Right lobe of liver (tissue), 6 donors: Measurements from ENCODE around the gene NAGS. TPM values are rescaled to one million over a fixed set of nuclear protein-coding genes. Genes with fewer than 3 reads are reported as not detected.

ENCODE experiments used
- ATAC-seq, 4 donors: fragments of 200-7000 bp; cut with Tn5 transposase; one replicate each; pipeline ENCODE4 v1.9.1; 2020; ENCODE audit warnings: mild to moderate bottlenecking in 4 of 4, moderate library complexity in 4 of 4
- DNase-seq, 3 donors: peaks; one replicate each; pipeline ENCODE4 v3.0.0-alpha.2; 2020
- H3K27ac ChIP-seq, 3 donors: fragments of 200-600 bp; one replicate each; pipeline ENCODE4 v1.8.0; 2022
- H3K27me3 ChIP-seq, 2 donors: fragments of 200-600 bp; one replicate each; pipeline ENCODE4 v1.8.0; 2022
- H3K36me3 ChIP-seq, 4 donors: fragments of 200-600 bp; sonication (generic) in 1 of 4; one replicate each; pipeline versions ENCODE4 v1.5.1 to v1.8.0; 2017 to 2022; ENCODE audit warnings: control low read depth in 1 of 4
- H3K4me1 ChIP-seq, 4 donors: fragments of 200-600 bp; sonication (generic) in 1 of 4; one replicate each; pipeline versions ENCODE4 v1.5.1 to v1.8.0; 2017 to 2022; ENCODE audit warnings: control low read depth in 1 of 4
- H3K4me3 ChIP-seq, 3 donors: fragments of 200-600 bp; one replicate each; pipeline ENCODE4 v1.8.0; 2022
- H3K9me3 ChIP-seq, 4 donors: fragments of 200-600 bp; sonication (generic) in 1 of 4; one replicate each; pipeline versions ENCODE4 v1.5.1 to v1.8.0; 2017 to 2022; ENCODE audit warnings: control low read depth in 1 of 4
- CTCF ChIP-seq, 4 donors: fragments of 200-600 bp in 3 of 4; fragments of 450-650 bp in 1 of 4; IDR thresholded peaks; one replicate each; pipeline versions ENCODE4 v1.5.1 to v1.8.0; 2016 to 2022; ENCODE audit warnings: antibody characterized with exemption in 4 of 4, mild to moderate bottlenecking in 2 of 4
- POLR2A ChIP-seq: fragments of 450-650 bp; IDR thresholded peaks from one replicate; pipeline ENCODE4 v1.6.1; 2017; ENCODE audit warnings: antibody characterized with exemption, mild to moderate bottlenecking
- WGBS: methylation state at CpG from one replicate; pipeline ENCODE4 v1.1.6; 2018; ENCODE audit warnings: low coverage, low lambda C conversion rate; ENCODE audit not compliant: insufficient coverage; ENCODE audit errors: missing lambda C conversion rate; 5-methylcytosine and 5-hydroxymethylcytosine counted together
- intact Hi-C, 2 donors: fragments of 100-400 bp; cut with DNase I; formaldehyde crosslinking; loops; one replicate each; pipeline versions ENCODE4 v1.11.2 to v1.14.1; 2022
- small RNA-seq, 2 experiments: library from RNA; depleted of rRNA; stranded (forward); fragments of <200 nt; gene quantifications; one replicate each; pipeline ENCODE3, GENCODE V24; 2016
- total RNA-seq, 6 experiments: library from RNA; depleted of rRNA in 2 of 6; stranded (reverse); fragments of >200 nt in 2 of 6; fragmentation: NEBNext Ultra II Directional in 3 of 6; extraction: Animal tissue kit (Norgen Biotek cat#: 25700) in 3 of 6; gene quantifications; one replicate each; pipeline versions ENCODE4 v1.1.0 to v1.2.4, GENCODE V29; 2016 to 2023
- donor health status: DM: no; HTN: yes; CAD: no.
- donor health status: DM: no; HTN: no; CAD: no.
- donor health status: DM: no; HTN: no; CAD: no.
- donor health status: DM: no; HTN: yes; CAD: no.
- donor health status: DM: no; HTN: yes; CAD: no.

The NAGS gene
- total RNA-seq, 6 experiments from 2014 or later: 12.1 to 56.2 (median 45.6) TPM

GRCh38 chr17:44053125-44053872 lies 48.9 kb downstream of the NAGS start:
- 45% methylated on average over 3 of the region's 3 CpGs for WGBS
- no peak for TF ChIP-seq POLR2A
- no peak for TF ChIP-seq CTCF (IDR thresholded peaks at IDR 0.05)
- peaks cover 0 to 40% (median 16%) of the 10 kb centered on the region in 4 donors for H3K36me3 ChIP-seq

More at GRCh38 chr17:44053125-44053872, 48.9 kb downstream of the NAGS start:
- ATAC-seq: peak; percentile 85 to 89 (median 88)
- Histone ChIP-seq H3K9me3 (no peaks in the 10 kb centered on the region), H3K4me1 (peaks cover 0 to 10% (median 0%) of the 10 kb centered on the region in 4 donors), H3K27ac (no peak overlapping the region), H3K4me3 (no peak overlapping the region), H3K27me3 (no peaks in the 10 kb centered on the region)
- intact Hi-C loops: no loop called here
- DNase-seq: no peak

Small RNA genes within 50 kb of the gene (small RNA-seq; reads per million reads assigned to genes)
- 0 reads per million in 2 experiments for gene RF00012

Other genes starting within 250 kb of the NAGS start
- not detected for gene SOST, start 245.8 kb upstream of the NAGS start, total RNA-seq
- 10 to 100 TPM; 75.1 to 97.2 (median 87.7) TPM for gene DUSP3, start 225.6 kb upstream of the NAGS start, total RNA-seq
- gene CFAP97D1, start 224.2 kb upstream of the NAGS start, total RNA-seq: not detected
- 1 to 10 TPM; 1.3 to 2.5 (median 1.8) TPM for gene MPP3, start 171.5 kb upstream of the NAGS start, total RNA-seq
- gene CD300LG, start 157.4 kb upstream of the NAGS start, total RNA-seq: under 1 TPM in 5 of 6 experiments, not detected in 1; 0.12 to 0.73 (median 0.55) TPM
- 1 to 10 TPM in 1 of 6 experiments, under 1 TPM in 2, not detected in 3; 0.13 to 1.2 (median 0.18) TPM for gene MPP2, start 97.1 kb upstream of the NAGS start, total RNA-seq
- not detected for gene PPY, start 62.1 kb upstream of the NAGS start, total RNA-seq
- gene PYY, start 50.7 kb upstream of the NAGS start, total RNA-seq: not detected
- gene TMEM101, start 10.3 kb downstream of the NAGS start, total RNA-seq: 10 to 100 TPM in 4 of 6 experiments, 1 to 10 TPM in 2; 6.7 to 23.6 (median 10.9) TPM
- gene LSM12, start 62.0 kb downstream of the NAGS start, total RNA-seq: 10 to 100 TPM; 24.2 to 30.6 (median 29.4) TPM
- 10 to 100 TPM in 2 of 6 experiments, 1 to 10 TPM in 4; 5.9 to 24.2 (median 9.9) TPM for gene G6PC3, start 66.1 kb downstream of the NAGS start, total RNA-seq
- 10 to 100 TPM; 12.0 to 26.4 (median 15.5) TPM for gene HDAC5, start 119.0 kb downstream of the NAGS start, total RNA-seq
- 1 to 10 TPM in 1 of 6 experiments, under 1 TPM in 5; 0.20 to 1.1 (median 0.40) TPM for gene HROB, start 137.3 kb downstream of the NAGS start, total RNA-seq
- gene ASB16, start 166.1 kb downstream of the NAGS start, total RNA-seq: 1 to 10 TPM in 1 of 6 experiments, not detected in 5; 1.5 TPM
- 10 to 100 TPM; 13.8 to 18.0 (median 15.7) TPM for gene TMUB2, start 182.3 kb downstream of the NAGS start, total RNA-seq
- gene ATXN7L3, start 195.3 kb downstream of the NAGS start, total RNA-seq: 10 to 100 TPM; 20.3 to 26.8 (median 22.1) TPM
- 10 to 100 TPM; 22.3 to 35.9 (median 32.0) TPM for gene UBTF, start 215.1 kb downstream of the NAGS start, total RNA-seq